Stimulated activated CD8-positive, alpha-beta memory T cell treated with anti-CD3 and anti-CD28 coated beads, Interleukin-12 subunit alpha, Interleukin-12 subunit beta, amount 100 ng/mL, for 24 hours (primary cell): ENCODE results near the gene AGRN.
A peak's percentile ranks its signal among the peaks of the same experiment; 100 is the strongest.
"Not testable (repeated sequence)": the region's sequence is repeated elsewhere in the genome, so short reads cannot be mapped to it uniquely, and the experiment has no call there.

Source experiments
- DNase-seq: peaks from one replicate; pipeline ENCODE4 v3.0.0-alpha.2; 2020; ENCODE audit errors: extremely low read depth

AGRN gene

DNA sequence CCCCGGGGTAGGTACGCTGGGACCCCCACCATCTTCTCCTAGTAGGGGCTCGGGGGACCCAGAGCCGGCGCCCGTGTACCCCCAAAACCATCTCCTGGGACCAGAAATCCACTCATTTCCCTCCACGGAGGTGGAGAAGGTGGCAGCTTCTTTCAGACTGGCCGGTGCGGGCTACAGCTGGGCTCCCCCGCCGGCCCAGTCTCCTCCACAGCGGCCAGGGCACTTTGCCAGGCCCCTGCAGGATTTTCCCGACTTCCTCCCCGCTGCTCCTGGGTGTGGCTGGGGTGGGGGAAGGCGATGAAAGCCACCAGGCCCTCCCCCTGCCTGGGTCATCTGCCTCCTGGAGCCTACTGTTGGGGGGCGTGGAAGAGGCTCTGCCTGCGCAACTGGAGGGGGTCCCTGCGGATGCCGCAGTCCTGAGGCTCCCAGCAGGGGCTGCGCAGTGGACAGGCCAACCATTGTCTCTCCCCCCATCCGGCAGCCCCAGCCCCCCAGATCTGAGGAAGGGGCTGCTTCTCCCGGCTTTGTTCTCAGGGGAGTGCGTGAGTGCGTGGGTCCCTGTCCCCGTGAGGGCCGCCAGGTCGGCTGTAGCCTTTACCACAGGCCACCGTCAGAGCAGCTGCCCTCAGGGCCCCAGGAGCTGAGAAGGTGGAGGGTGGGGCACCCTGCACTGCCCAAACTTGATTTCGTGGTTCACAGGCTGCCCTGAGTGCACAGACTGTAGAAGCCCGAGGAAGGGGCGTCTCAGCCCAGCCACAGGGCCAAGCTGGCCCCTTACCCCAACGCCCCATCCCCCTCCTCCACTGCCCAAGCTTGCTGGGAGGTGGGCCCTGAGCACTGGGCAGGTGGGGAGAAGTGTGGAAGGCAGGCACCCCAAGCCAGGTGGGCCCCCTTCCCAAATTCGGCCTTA lies 1.3 kb downstream of the AGRN start:
- no peak for DNase-seq

GRCh38 chr1:1021920-1022259 lies 2.0 kb downstream of the AGRN start:
- DNase-seq, result no peak

GRCh38 chr1:1022302-1023009 lies 2.5 kb downstream of the AGRN start:
- DNase-seq, result no peak

DNA sequence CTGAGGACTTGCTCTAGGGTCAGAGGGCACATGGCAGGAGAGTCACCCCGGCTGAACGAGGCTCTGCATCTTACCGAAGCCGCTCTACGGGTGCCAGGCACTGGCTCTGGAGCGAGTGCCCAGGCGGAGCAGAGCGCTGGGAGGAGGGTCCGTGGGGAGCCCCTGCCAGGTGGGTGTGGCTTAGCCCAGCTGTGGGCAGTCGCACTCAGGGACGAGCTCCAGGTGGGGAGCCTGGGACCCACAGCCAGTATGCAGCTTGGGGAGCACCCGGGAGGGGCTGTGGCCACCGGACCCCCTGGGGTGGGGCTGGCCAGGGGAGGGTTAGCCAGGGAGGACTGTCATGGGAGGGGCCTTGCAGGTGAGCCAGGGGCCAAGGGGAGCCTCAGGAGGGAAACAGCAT lies 3.8 kb downstream of the AGRN start:
- no peak for DNase-seq

GRCh38 chr1:1024149-1024770 lies 4.3 kb downstream of the AGRN start:
- no peak for DNase-seq

GRCh38 chr1:1024771-1025699 lies 5.1 kb downstream of the AGRN start:
- no peak for DNase-seq

DNA sequence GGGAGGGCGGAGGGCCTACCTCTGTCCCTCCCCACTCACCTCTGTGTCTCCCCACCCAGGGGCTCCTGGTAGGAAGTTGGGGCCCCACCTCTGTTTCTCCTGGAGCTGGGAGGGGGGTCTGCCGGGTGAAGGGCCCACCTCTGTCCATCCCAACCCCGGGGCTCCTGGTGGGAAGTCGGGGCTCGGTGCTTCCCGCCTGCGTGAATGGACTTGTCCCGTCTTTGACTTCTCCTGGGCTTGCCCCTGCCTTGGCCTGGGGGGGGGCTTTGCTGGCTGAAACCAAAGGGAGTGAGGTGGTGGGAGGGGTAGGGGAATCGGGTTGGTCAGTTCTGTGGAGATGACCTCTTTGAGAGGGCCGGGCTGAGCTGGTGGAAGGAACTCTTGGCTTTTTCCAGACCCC lies 5.8 kb downstream of the AGRN start:
- DNase-seq, result no peak

DNA sequence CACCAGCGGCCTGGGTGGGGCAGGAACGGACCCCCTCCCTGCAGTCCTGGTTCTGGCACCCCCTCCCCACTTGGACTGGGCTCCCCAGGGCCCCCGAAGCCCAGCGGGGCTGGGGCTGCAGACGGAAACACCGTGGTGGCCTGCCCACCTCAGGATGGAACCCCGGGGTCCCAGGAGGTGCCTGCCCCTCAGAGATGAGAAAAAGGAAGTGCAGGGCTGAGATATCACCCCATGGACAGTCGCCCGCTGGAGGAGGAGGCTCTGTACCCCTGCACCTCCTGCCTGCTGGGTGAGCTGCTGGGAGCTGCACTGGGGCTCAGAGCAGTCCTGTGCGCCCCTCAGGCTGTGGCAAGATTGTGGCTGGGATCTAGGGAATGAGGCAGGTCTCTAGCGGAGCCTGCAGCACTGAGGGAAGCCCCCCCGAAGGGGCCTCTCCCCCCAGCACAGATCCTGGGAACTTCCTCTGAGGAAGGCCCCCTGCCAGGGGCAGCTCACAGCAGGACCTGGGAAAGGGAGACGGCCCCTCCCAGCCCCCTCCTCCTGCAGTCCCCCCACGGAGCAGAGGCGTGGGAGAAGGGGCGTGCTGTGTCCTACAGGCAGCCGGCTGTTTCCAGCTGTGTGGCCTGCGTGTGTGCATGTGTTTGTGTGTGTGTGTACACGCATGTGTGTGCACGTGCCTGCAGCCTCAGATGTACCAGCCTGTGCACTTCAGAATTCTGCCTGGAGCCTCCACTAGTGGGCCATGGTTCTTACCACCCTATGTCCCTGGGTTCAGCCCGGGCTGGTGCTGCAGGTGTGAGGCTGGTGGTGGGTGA lies 6.9 kb downstream of the AGRN start:
- no peak for DNase-seq

DNA sequence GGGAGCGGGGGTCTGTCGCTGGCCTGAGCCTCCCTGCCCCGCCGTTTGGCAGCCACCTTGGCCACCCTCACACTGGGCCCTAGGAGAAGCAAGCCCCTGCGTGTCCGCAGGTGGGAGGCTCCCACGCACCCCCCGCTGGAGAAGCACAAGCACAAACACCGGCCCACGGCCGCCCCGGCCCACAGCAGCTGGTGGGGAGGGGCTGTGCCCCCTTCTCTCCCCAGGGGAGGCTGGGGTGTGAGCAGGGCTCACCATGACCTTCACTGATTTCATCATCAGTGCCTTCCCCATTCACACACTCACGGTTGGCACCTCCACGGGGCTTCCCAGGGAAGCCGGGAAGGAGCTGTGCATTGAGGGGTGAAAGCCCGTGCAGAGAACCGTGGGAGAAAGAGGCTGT lies 7.9 kb downstream of the AGRN start:
- DNase-seq, result no peak

DNA sequence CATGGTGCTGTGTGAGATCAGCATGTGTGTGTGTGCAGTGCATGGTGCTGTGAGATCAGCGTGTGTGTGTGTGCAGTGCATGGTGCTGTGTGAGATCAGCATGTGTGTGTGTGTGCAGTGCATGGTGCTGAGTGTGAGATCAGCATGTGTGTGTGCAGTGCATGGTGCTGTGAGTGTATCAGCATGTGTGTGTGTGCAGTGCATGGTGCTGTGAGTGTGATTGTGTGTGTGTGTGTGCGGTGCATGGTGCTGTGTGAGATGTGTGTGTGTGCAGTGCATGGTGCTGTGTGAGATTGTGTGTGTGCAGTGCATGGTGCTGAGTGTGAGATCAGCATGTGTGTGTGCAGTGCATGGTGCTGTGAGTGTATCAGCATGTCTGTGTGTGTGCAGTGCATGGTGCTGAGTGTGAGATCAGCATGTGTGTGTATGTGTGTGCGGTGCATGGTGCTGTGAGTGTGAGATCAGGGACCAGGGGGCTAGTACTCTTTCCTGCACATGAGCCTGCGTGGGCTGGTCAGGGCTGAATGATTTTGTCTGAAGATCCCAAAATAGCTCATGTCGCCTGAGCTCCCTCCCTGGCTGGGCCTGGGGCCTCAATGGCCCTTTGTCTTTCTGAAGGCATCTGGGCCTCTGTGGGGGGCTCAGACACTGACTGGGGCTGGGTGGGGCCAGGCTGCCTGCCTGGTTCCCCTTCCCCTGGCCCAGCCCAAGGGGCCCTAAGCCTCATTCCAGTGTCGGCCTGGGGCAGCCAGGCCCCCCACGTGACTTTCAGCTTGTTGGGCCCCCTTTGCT lies 11.1 kb downstream of the AGRN start:
- not testable (repeated sequence) for DNase-seq

GRCh38 chr1:1031659-1032235 lies 11.8 kb downstream of the AGRN start:
- no peak for DNase-seq

GRCh38 chr1:1032424-1032823 lies 12.5 kb downstream of the AGRN start:
- DNase-seq, result no peak

DNA sequence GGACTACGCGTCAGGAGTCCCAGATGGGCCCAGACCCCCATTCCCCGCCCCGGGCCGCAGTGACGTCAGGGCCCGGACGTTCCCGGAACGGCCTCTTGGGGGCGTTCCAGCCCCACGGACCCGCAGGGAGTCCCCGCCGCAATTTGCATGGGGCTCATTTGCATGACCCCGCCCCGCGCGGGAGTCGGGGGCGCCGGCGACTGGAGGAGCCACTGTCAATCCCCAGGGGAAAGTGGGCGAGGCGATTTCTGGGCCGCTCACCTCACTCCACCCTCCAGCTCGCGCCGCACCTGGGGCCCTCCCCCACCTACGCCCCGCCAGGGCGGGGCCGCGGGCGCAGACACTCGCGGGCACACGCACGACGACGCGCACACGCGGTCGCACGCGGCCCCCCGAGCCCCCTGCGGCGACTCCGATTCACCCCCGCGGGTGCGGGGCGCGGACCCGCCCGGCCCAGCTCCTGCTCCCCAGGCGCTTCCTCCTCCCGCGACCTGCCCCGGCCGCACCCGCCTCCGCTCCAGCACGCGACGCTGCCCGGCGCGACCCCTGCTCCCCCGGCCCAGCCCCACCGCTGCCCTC lies 13.2 kb downstream of the AGRN start:
- peak; percentile 69 for DNase-seq

DNA sequence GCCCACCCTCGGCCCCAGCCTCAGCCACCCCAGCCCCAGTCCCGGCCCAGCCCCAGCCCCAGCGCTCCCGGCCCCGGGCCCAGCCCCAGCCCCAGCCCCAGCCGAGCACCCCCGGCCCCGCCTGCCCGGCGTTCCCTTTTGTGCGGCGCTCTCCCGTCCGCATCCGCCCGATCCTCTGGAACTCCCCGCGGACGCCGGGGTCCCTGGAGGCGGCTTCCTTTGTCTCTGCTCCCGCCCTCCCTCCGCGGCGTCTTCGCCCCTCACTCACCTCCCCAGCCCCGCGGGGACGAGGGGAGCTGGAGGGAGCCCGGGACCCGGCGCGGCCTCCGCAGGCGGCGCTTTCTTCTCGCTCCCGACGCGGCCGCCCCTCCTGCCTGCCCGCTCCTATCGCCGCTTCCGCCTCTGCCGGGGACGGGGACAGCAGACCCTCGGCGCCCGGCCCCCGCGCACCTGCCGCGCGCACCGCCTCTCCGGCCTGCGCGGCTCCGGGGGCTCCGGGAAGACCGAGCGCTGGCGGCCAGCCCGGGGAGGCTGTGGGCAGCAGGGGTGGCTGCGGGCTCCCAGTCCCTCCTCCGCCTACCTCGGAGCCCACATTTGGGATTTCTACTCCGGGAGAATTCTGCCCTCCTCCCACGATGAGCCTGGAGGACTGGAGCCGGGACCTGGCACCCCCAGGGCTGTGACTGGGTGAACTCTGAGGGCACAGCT lies 14.0 kb downstream of the AGRN start:
- no peak for DNase-seq

DNA sequence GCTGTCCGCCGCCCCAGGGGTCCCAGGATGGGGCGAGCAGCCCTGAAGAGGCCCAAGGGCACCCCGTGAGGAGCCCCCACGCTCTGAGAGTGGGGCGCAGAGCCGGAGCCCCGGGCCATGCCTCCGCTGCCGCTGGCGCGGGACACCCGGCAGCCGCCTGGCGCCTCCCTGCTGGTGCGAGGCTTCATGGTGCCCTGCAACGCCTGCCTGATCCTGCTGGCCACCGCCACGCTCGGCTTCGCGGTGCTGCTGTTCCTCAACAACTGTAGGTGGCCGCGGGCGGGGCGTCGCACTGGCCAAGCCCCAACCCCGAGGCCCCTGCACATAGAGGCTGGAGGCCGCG lies 14.5 kb downstream of the AGRN start:
- DNase-seq, result no peak

GRCh38 chr1:1035291-1035943 lies 15.5 kb downstream of the AGRN start:
- DNase-seq, result no peak

- DNase-seq, result no peak
Measured at GRCh38 chr1:1037366-1038327, 17.7 kb downstream of the AGRN start.
